Transverse colon (tissue), 1 donor: Measurements from ENCODE around the gene RGR.

Source experiments
- EP300 ChIP-seq: sonication (generic); formaldehyde crosslinking; IDR thresholded peaks from one replicate; pipeline ENCODE4 v1.6.1; 2017; ENCODE audit warnings: antibody characterized with exemption, low read depth
- POLR2A ChIP-seq: fragments of 450-650 bp; IDR thresholded peaks from one replicate; pipeline ENCODE4 v1.6.1; 2016; ENCODE audit warnings: antibody characterized with exemption, mild to moderate bottlenecking, moderate library complexity

DNA sequence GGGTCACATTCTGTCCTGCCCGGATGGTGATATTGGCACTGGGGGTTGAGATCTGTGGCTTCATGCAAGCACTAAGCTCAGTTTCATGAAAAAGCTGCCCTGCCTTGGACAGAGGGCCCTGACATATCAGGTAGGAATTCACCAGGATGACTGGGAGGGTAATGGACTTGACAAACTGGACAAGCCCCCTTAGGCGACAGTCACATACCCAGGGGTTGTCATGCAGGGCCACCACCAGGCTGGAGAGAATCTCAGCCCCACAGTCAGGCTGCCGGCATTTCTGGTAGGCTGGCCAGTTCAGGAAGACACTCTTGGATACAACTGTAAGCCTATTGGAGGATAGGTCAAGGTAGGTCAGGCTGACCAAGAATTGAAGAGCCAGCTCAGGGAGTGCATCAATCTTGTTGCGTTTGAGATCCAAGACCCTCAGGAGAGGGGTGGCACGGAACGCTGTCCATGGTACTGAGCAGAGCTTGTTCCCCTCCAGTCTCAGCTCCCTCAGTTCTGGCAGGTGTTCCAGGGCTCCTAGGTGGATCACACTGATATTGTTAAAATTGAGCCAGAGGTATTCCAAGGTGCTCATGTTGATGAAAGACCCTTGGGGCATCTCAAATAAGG, 20.3 kb upstream of the RGR start:
- TF ChIP-seq EP300 (no peak), POLR2A (no peak)
